RWPE2 (cell line): ENCODE measurements around the gene COL6A5.
"Not testable (repeated sequence)": the region's sequence is repeated elsewhere in the genome, so short reads cannot be mapped to it uniquely, and the experiment has no call there.

Experiments used
- ATAC-seq: fragments of 200-7000 bp; cut with Tn5 transposase; 3 replicates; pipeline ENCODE4 v1.9.1; 2021; ENCODE audit warnings: low read depth
- DNase-seq: peaks from one replicate; pipeline ENCODE4 v3.0.0-alpha.2; 2020; ENCODE audit warnings: low spot score
- H3K27ac ChIP-seq: fragments of 450-650 bp; 2 replicates; pipeline ENCODE4 v1.5.1; 2017; ENCODE audit warnings: mild to moderate bottlenecking; ENCODE audit not compliant: poor library complexity, severe bottlenecking
- H3K27me3 ChIP-seq: fragments of 250-450 bp; sonication (Bioruptor Pico); 2 replicates; pipeline ENCODE4 v1.5.1; 2021; ENCODE audit warnings: mild to moderate bottlenecking, moderate library complexity; ENCODE audit not compliant: insufficient read depth, poor library complexity, severe bottlenecking
- H3K36me3 ChIP-seq: fragments of 250-450 bp; sonication (Bioruptor Pico); 2 replicates; pipeline ENCODE4 v1.5.1; 2020; ENCODE audit warnings: low read depth, mild to moderate bottlenecking, moderate library complexity
- H3K4me1 ChIP-seq: fragments of 250-450 bp; sonication (Bioruptor Pico); 2 replicates; pipeline ENCODE4 v1.5.1; 2021; ENCODE audit warnings: mild to moderate bottlenecking, moderate library complexity; ENCODE audit not compliant: insufficient read depth, poor library complexity, severe bottlenecking
- H3K4me3 ChIP-seq: fragments of 250-450 bp; sonication (Bioruptor Pico); 2 replicates; pipeline ENCODE4 v1.5.1; 2021; ENCODE audit warnings: mild to moderate bottlenecking, moderate library complexity; ENCODE audit not compliant: severe bottlenecking
- H3K9me3 ChIP-seq: fragments of 250-450 bp; sonication (Bioruptor Pico); 2 replicates; pipeline ENCODE4 v1.5.1; 2021; ENCODE audit warnings: mild to moderate bottlenecking, moderate library complexity; ENCODE audit not compliant: severe bottlenecking
- TF ChIP-seq, protein P1 (sequence below): fragments of 450-650 bp; IDR thresholded peaks from one replicate; pipeline ENCODE4 v1.5.1; 2017; ENCODE audit warnings: mild to moderate bottlenecking, moderate library complexity; ENCODE audit not compliant: poor library complexity, severe bottlenecking

Gene COL6A5

DNA sequence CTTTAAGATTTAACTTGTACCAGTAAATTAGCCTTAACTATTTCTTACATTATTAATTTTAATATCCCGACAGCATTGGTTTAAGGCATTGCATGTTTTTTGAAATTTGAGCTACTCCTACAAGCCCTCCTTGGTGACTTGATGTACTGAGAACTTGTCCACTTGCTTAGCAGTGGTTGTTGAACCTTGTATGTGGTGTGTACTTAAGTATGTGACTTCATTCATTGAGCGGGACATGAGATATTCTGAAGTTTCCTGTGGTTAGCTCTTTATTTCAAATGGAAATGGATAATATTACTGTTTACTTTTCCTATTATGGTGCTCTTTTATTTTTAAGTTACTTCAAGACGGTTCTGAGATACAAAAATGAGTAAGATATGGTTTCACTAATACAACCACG, 3.6 kb upstream of the COL6A5 start:
- DNase-seq (no peak), ATAC-seq (no peak)
- Histone ChIP-seq H3K4me3 (no peak overlapping the region), H3K9me3 (no peaks in the 10 kb centered on the region), H3K36me3 (no peaks in the 10 kb centered on the region), H3K27ac (no peak overlapping the region), H3K27me3 (peaks cover 33% of the 10 kb centered on the region), H3K4me1 (no peaks in the 10 kb centered on the region)
- TF ChIP-seq, protein P1, sequence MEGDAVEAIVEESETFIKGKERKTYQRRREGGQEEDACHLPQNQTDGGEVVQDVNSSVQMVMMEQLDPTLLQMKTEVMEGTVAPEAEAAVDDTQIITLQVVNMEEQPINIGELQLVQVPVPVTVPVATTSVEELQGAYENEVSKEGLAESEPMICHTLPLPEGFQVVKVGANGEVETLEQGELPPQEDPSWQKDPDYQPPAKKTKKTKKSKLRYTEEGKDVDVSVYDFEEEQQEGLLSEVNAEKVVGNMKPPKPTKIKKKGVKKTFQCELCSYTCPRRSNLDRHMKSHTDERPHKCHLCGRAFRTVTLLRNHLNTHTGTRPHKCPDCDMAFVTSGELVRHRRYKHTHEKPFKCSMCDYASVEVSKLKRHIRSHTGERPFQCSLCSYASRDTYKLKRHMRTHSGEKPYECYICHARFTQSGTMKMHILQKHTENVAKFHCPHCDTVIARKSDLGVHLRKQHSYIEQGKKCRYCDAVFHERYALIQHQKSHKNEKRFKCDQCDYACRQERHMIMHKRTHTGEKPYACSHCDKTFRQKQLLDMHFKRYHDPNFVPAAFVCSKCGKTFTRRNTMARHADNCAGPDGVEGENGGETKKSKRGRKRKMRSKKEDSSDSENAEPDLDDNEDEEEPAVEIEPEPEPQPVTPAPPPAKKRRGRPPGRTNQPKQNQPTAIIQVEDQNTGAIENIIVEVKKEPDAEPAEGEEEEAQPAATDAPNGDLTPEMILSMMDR, result no peak

DNA sequence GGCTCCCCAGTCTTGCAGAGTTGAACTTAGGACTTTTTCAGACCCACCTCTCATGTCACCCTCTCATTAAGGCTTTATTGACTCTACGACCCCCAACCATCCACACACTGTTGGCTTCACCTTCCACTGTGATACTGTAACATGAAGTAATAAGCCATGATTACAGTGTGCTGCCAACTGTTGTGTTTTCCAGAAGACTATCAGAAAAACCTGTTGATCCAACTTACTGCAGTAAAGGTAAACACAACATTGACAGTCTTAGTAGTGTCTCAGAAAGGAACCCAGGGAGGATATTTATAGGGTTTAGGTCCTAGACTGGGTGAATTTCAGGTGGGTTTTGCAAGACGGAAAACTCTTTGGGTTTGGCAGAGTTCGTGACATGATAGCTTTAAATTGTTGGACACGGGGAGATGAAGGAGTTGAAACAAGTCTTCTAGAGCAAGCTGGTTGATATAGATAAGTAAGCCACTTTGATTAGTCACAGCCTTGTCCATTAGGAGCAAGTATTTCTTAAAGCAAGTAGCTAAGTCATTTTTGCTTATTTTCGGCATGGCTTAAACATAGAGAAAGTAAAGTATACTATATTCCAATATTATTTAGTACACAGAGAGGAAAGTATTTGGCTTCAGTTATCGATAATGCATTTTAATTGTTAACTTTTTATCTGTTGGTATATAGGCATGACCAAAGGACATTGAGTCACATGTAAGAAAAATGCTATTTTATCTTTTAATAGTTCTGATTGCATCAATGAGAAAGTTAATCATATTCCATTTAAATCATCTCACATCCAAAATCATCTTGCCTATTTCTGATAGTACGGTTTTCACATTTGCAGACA, 2.4 kb upstream of the COL6A5 start:
- Histone ChIP-seq H3K9me3 (no peaks in the 10 kb centered on the region), H3K4me3 (no peak overlapping the region), H3K27ac (no peak overlapping the region), H3K27me3 (peaks cover 34% of the 10 kb centered on the region), H3K36me3 (no peaks in the 10 kb centered on the region), H3K4me1 (no peaks in the 10 kb centered on the region)
- TF ChIP-seq, protein P1, result no peak
- DNase-seq (no peak), ATAC-seq (no peak)

DNA sequence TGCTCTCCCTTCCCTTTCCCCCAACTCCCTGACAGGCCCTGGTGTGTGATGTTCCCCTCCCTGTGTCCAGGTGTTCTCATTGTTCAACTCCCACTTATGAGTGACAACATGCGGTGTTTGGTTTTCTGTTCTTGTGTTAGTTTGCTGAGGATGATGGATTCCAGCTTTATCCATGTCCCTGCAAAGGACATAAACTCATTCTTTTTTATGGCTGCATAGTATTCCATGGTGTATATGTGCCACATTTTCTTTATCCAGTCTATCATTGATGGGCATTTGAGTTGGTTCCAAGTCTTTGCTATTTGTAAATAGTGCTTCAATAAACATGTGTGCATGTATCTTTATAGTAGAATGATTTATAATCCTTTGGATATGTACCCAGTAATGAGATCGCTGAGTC, 2.8 kb downstream of the COL6A5 start:
- H3K27me3 ChIP-seq, result peaks cover 34% of the 10 kb centered on the region
- not testable (repeated sequence) for H3K27ac ChIP-seq, H3K4me1 ChIP-seq, ATAC-seq, H3K9me3 ChIP-seq, DNase-seq, H3K4me3 ChIP-seq, H3K36me3 ChIP-seq

DNA sequence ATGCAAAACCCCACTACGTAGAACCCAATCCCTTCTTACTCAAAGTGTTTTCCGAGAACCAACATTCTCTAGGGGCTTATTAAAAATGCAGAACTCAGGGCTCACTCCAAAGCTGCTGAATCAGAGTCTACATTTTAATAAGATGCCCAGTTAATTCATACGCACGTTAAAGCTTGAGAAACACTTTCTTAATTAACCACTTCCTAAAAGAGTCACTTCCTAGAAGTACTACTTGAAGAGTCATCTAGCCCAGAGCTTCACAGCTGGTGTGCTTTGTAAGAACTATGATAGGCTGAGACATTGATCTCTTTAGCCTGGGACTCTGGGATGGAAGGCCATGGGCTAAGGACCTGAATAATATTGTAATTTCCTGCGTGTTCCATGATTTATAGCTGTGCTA, 9.0 kb downstream of the COL6A5 start:
- H3K4me1 ChIP-seq, result no peaks in the 10 kb centered on the region
- DNase-seq, result no peak
- no peaks in the 10 kb centered on the region for H3K36me3 ChIP-seq
- H3K27me3 ChIP-seq, result peaks cover 9% of the 10 kb centered on the region
- TF ChIP-seq, protein P1, result no peak
- H3K4me3 ChIP-seq, result no peak overlapping the region
- ATAC-seq, result no peak
- no peaks in the 10 kb centered on the region for H3K9me3 ChIP-seq
- H3K27ac ChIP-seq, result no peak overlapping the region

DNA sequence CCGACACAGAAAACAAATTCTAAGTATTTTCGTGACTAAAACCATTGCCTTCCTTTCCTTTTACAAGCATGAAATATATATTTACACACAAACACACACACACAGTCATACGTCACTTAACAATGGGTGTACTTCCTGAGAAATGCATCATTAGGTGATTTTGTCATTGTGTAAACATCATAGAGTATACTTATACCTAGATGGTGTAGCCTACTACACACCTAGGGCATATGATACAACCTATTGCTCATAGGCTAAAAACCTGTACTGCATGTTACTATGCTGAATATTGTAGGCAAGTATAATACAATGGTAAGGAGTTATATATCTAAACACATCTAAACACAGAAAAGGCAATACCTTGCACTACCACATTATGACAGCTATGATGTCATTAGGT, 28.6 kb downstream of the COL6A5 start:
- no peak overlapping the region for H3K4me3 ChIP-seq
- H3K27me3 ChIP-seq, result no peaks in the 10 kb centered on the region
- no peaks in the 10 kb centered on the region for H3K4me1 ChIP-seq
- DNase-seq (no peak), ATAC-seq (peak; percentile 53)
- H3K9me3 ChIP-seq, result no peaks in the 10 kb centered on the region
- no peaks in the 10 kb centered on the region for H3K36me3 ChIP-seq
- TF ChIP-seq, protein P1, result no peak
- H3K27ac ChIP-seq, result no peak overlapping the region
